ENCODE data around the gene ZNF718.

- TF ChIP-seq EZH2 (IDR thresholded peaks at IDR 0.05) (no peak), POLR2AphosphoS5 (IDR thresholded peaks at IDR 0.05; ENCODE audit: borderline replicate concordance, low read depth, low read length) (no peak)
These were observed 86.8 kb downstream of the ZNF718 start for GRCh38 chr4:211033-211511.
